Panc1 (cell line): ENCODE data around the gene SCN2B. TPM values are rescaled to one million over a fixed set of nuclear protein-coding genes. Genes with fewer than 3 reads are reported as not detected.

Source experiments
- ATAC-seq: fragments of 200-7000 bp; cut with Tn5 transposase; 2 replicates; pipeline ENCODE4 v1.9.1; 2020; ENCODE audit warnings: mild to moderate bottlenecking, moderate library complexity
- Bru-seq: library from RNA; stranded (reverse); fragments of 400-500 nt; gene quantifications from one replicate; lab custom pipeline; 2021; lab: Mats Ljungman, UMichigan
- BruChase-seq, 2 experiments: library from RNA; stranded (reverse); fragments of 400-500 nt; gene quantifications; one replicate each; lab custom pipeline; 2021; lab: Mats Ljungman, UMichigan
- BruUV-seq: library from RNA; stranded (reverse); fragments of 400-500 nt; replicated peaks from 2 replicates; lab custom pipeline; 2021; lab: Mats Ljungman, UMichigan
- CTCF ChIA-PET: fragments of 300-600 bp; sonication (Branson Sonifier 250); formaldehyde crosslinking; loops from one replicate; lab custom pipeline; 2022; ENCODE audit warnings: antibody characterized with exemption; lab: Charles Lee
- POLR2A ChIA-PET: fragments of 300-600 bp; sonication (Branson Sonifier 250); formaldehyde crosslinking; loops from one replicate; lab custom pipeline; 2022; ENCODE audit warnings: antibody characterized with exemption; lab: Charles Lee
- DNase-seq: peaks from one replicate; pipeline ENCODE4 v3.0.0-alpha.2; 2010; ENCODE audit warnings: low read depth, low spot score
- H3K27ac ChIP-seq: 2 replicates; pipeline ENCODE4 v1.5.1; 2011; ENCODE audit warnings: mild to moderate bottlenecking, low read length, inconsistent platforms
- H3K27me3 ChIP-seq: fragments of 200-500 bp; sonication (Bioruptor generic); 2 replicates; pipeline ENCODE4 v1.6.0; 2014; ENCODE audit warnings: low read length, inconsistent platforms; ENCODE audit not compliant: control insufficient read depth, insufficient read depth
- H3K36me3 ChIP-seq: fragments of 200-500 bp; sonication (Bioruptor generic); 2 replicates; pipeline ENCODE4 v1.5.1; 2014; ENCODE audit warnings: inconsistent platforms, mild to moderate bottlenecking, low read length, moderate library complexity; ENCODE audit not compliant: control insufficient read depth, insufficient read depth
- H3K4me1 ChIP-seq: 2 replicates; pipeline ENCODE4 v1.5.1; 2011; ENCODE audit warnings: inconsistent platforms, mild to moderate bottlenecking, low read length, moderate library complexity; ENCODE audit not compliant: control insufficient read depth, insufficient read depth
- H3K4me3 ChIP-seq, 2 experiments: 2 replicates each; pipeline ENCODE4 v1.5.1; 2011 to 2012; ENCODE audit warnings: low read depth in 2 of 2, low read length in 2 of 2, mild to moderate bottlenecking in 2 of 2, inconsistent platforms in 1 of 2, moderate library complexity in 1 of 2
- H3K9me3 ChIP-seq: fragments of 200-500 bp; sonication (Bioruptor generic); 2 replicates; pipeline ENCODE4 v1.5.1; 2014; ENCODE audit warnings: low read depth, mild to moderate bottlenecking, inconsistent platforms, low read length, moderate library complexity; ENCODE audit not compliant: control insufficient read depth, insufficient read depth
- POLR2AphosphoS5 ChIP-seq: IDR thresholded peaks from 2 replicates; pipeline ENCODE4 v1.6.1; 2012; ENCODE audit warnings: mild to moderate bottlenecking, low read depth, low read length, moderate library complexity
- SIN3A ChIP-seq: IDR thresholded peaks from 2 replicates; pipeline ENCODE4 v1.6.1; 2012; ENCODE audit warnings: low read depth, mild to moderate bottlenecking, low read length, moderate library complexity, borderline replicate concordance; ENCODE audit not compliant: insufficient read depth
- TCF7L2 ChIP-seq: IDR thresholded peaks from 2 replicates; pipeline ENCODE4 v1.6.1; 2011; ENCODE audit warnings: mild to moderate bottlenecking, low read depth, low read length, inconsistent platforms
- in situ Hi-C: cut with HindIII; loops from 2 replicates; pipeline ENCODE4 v1.10.0; 2016; ENCODE audit warnings: low sequenced_read_pairs, low pct_unique_long_range_greater_than_20kb
- intact Hi-C: fragments of 100-400 bp; cut with micrococcal nuclease; formaldehyde crosslinking; loops from one replicate; pipeline ENCODE4 v1.10.0; 2022; ENCODE audit not compliant: unreplicated experiment
- long read RNA-seq: library from polyadenylated mRNA; unstranded; transcript quantifications from one replicate; pipeline ENCODE4 v2.0.0, GENCODE V29; 2021; ENCODE audit not compliant: unreplicated experiment
- polyA plus RNA-seq: library from polyadenylated mRNA; unstranded; fragments of >200 nt; gene quantifications from one replicate; pipeline ENCODE4 v1.2.1, GENCODE V29; 2012; ENCODE audit warnings: missing spikeins; ENCODE audit not compliant: insufficient read length
- total RNA-seq: library from RNA; stranded (reverse); gene quantifications from one replicate; pipeline ENCODE4 v1.2.1, GENCODE V29; 2021; ENCODE audit not compliant: unreplicated experiment
- TF ChIP-seq, protein P1 (sequence below): fragments of 450-650 bp; IDR thresholded peaks from 2 replicates; pipeline ENCODE4 v1.5.1; 2017; ENCODE audit warnings: mild to moderate bottlenecking
- TF ChIP-seq, protein P2 (sequence below), 2 experiments: IDR thresholded peaks; 2 replicates each; pipeline ENCODE4 v1.6.1; 2011 to 2012; ENCODE audit warnings: low read depth in 2 of 2, control low read depth in 1 of 2, low read length in 1 of 2, mild to moderate bottlenecking in 1 of 2, moderate library complexity in 1 of 2; ENCODE audit not compliant: insufficient read depth in 1 of 2

Gene SCN2B, protein sequence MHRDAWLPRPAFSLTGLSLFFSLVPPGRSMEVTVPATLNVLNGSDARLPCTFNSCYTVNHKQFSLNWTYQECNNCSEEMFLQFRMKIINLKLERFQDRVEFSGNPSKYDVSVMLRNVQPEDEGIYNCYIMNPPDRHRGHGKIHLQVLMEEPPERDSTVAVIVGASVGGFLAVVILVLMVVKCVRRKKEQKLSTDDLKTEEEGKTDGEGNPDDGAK
- total RNA-seq (not detected), Bru-seq, nascent RNA (not detected), BruChase-seq, experiment 1, labeled RNA remaining after a 2-hour chase (not detected), BruChase-seq, experiment 2, labeled RNA remaining after a 6-hour chase (not detected)
- not detected for polyA plus RNA-seq
- long read RNA-seq = 0 reads

DNA sequence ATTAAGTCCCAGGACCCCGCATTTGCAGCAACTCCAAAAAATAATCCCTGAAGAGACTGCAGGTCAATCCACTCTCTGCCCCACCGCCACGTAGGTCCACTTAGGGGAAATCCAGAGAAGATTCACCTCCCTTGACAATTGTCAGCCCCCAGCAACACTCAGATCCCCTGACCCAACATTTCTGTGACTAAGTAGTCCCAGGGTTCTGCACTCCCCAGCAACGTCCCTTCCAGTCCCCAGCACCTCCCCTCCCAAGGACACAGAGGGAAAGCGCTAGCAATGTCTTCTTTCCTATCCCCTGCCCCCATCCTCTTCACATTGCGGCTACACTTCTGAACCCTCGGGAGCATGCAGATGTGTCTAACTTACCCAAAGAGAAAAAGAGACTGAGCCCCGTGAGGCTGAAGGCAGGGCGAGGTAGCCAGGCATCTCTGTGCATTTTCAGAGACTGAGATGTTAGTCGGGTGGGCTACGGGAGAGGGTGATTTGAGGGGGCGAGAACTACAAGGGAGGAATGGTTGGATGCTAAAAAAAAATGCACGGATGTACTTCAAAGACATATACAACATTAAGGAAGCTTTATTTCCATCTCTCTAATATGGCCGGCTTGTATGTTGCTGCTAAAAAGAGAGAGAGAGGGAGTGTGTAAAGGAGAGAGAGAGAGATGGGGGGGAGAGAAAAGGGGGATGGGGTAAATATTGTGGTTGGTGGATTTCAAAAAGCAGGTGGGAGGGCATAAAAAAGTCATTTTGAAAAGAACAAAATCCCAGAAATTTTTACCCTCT, at the start of gene SCN2B:
Gene SCN2B (minus strand): TSS at position 647 of the 785 bp plus-strand sequence. CDS start 208 bp downstream, at position 439.
- intact Hi-C loops (no loop called here), in situ Hi-C loops (no loop called here)
- H3K9me3 ChIP-seq = no peaks in the 10 kb centered on the region
- ATAC-seq (no peak), DNase-seq (no peak)
- H3K4me3 ChIP-seq = no peak within 1 kb of the TSS
- CTCF ChIA-PET = interaction anchor here (0.7 to 0.8 kb wide), 2 partner anchors 13 to 383 kb away, joined by 4 to 12 read pairs; no protein-coding TSS in a partner anchor
- POLR2A ChIA-PET = no interaction called here
- peaks cover under 1% of the 10 kb centered on the region; the same call in 1 of the 2 replicates for H3K27me3 ChIP-seq
- H3K36me3 ChIP-seq = no peaks in the 10 kb centered on the region
- no peak for TF ChIP-seq SIN3A
- TF ChIP-seq, protein P1, sequence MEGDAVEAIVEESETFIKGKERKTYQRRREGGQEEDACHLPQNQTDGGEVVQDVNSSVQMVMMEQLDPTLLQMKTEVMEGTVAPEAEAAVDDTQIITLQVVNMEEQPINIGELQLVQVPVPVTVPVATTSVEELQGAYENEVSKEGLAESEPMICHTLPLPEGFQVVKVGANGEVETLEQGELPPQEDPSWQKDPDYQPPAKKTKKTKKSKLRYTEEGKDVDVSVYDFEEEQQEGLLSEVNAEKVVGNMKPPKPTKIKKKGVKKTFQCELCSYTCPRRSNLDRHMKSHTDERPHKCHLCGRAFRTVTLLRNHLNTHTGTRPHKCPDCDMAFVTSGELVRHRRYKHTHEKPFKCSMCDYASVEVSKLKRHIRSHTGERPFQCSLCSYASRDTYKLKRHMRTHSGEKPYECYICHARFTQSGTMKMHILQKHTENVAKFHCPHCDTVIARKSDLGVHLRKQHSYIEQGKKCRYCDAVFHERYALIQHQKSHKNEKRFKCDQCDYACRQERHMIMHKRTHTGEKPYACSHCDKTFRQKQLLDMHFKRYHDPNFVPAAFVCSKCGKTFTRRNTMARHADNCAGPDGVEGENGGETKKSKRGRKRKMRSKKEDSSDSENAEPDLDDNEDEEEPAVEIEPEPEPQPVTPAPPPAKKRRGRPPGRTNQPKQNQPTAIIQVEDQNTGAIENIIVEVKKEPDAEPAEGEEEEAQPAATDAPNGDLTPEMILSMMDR = no peak
- TF ChIP-seq TCF7L2 = no peak
- TF ChIP-seq POLR2AphosphoS5 = no peak
- TF ChIP-seq, protein P2, sequence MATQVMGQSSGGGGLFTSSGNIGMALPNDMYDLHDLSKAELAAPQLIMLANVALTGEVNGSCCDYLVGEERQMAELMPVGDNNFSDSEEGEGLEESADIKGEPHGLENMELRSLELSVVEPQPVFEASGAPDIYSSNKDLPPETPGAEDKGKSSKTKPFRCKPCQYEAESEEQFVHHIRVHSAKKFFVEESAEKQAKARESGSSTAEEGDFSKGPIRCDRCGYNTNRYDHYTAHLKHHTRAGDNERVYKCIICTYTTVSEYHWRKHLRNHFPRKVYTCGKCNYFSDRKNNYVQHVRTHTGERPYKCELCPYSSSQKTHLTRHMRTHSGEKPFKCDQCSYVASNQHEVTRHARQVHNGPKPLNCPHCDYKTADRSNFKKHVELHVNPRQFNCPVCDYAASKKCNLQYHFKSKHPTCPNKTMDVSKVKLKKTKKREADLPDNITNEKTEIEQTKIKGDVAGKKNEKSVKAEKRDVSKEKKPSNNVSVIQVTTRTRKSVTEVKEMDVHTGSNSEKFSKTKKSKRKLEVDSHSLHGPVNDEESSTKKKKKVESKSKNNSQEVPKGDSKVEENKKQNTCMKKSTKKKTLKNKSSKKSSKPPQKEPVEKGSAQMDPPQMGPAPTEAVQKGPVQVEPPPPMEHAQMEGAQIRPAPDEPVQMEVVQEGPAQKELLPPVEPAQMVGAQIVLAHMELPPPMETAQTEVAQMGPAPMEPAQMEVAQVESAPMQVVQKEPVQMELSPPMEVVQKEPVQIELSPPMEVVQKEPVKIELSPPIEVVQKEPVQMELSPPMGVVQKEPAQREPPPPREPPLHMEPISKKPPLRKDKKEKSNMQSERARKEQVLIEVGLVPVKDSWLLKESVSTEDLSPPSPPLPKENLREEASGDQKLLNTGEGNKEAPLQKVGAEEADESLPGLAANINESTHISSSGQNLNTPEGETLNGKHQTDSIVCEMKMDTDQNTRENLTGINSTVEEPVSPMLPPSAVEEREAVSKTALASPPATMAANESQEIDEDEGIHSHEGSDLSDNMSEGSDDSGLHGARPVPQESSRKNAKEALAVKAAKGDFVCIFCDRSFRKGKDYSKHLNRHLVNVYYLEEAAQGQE (IDR thresholded peaks at IDR 0.05; ENCODE audit: insufficient read depth in 1 of 2, low read depth in 2 of 2, low read length in 1 of 2) = no peak
- no TSS peak for BruUV-seq
- peaks cover 5% of the 10 kb centered on the region; the same call in 1 of the 2 replicates for H3K4me1 ChIP-seq
- H3K27ac ChIP-seq = no peak within 1 kb of the TSS

- Histone ChIP-seq H3K27ac (no peak within 1 kb of the TSS), H3K4me1 (no peaks in the 10 kb centered on the region), H3K27me3 (peaks cover 26% of the 10 kb centered on the region), H3K9me3 (no peaks in the 10 kb centered on the region), H3K4me3 (no peak within 1 kb of the TSS), H3K36me3 (no peaks in the 10 kb centered on the region)
- CTCF ChIA-PET = interaction anchor here (1.1 to 1.2 kb wide), 2 partner anchors 26 kb away, joined by 3 read pairs; no protein-coding TSS in a partner anchor
- no TSS peak for BruUV-seq
- TF ChIP-seq, protein P1 = no peak
- TF ChIP-seq TCF7L2 = no peak
- TF ChIP-seq POLR2AphosphoS5 = no peak
- TF ChIP-seq, protein P2 (IDR thresholded peaks at IDR 0.05; ENCODE audit: insufficient read depth in 1 of 2, low read depth in 2 of 2, low read length in 1 of 2) = no peak
- intact Hi-C loops = no loop called here
- no peak for ATAC-seq
- no peak for DNase-seq
- in situ Hi-C loops = no loop called here
- POLR2A ChIA-PET = no interaction called here
These were observed 48.2 kb upstream of the SCN2B start, which contains the start of gene JAML for GRCh38 chr11:118224511-118225188. JAML (minus strand) TSS chr11:118225011; CDS start chr11:118214866, 10,145 bp downstream.
